Neutrophil (primary cell): ENCODE results near the gene MPDU1.

Experiments
- H3K27ac ChIP-seq: fragments of 200-600 bp; sonication (generic); 2 replicates; pipeline ENCODE4 v1.5.1; 2016; ENCODE audit warnings: mild to moderate bottlenecking, moderate library complexity
- H3K27me3 ChIP-seq: fragments of 200-600 bp; sonication (generic); 2 replicates; pipeline ENCODE4 v1.6.0; 2016; ENCODE audit warnings: mild to moderate bottlenecking
- H3K36me3 ChIP-seq: fragments of 200-600 bp; sonication (generic); 2 replicates; pipeline ENCODE4 v1.5.1; 2017
- H3K4me1 ChIP-seq, 2 experiments: fragments of 200-600 bp in 1 of 2; sonication (generic) in 1 of 2; 1 replicate in 1 of 2; 2 replicates in 1 of 2; pipeline versions ENCODE4 v1.5.1 to v1.6.1; 2013 to 2016; ENCODE audit warnings: low read depth in 1 of 2, low read length in 1 of 2, mild to moderate bottlenecking in 1 of 2, moderate library complexity in 1 of 2; ENCODE audit not compliant: control insufficient read depth in 1 of 2, insufficient read depth in 1 of 2
- H3K4me3 ChIP-seq, 2 experiments: fragments of 200-600 bp in 1 of 2; sonication (generic) in 1 of 2; 1 replicate in 1 of 2; 2 replicates in 1 of 2; pipeline ENCODE4 v1.5.1; 2013 to 2016; ENCODE audit warnings: low read depth in 1 of 2, low read length in 1 of 2, mild to moderate bottlenecking in 1 of 2, moderate library complexity in 1 of 2
- H3K9me3 ChIP-seq: fragments of 200-600 bp; sonication (generic); 2 replicates; pipeline ENCODE4 v1.5.1; 2016
- TF ChIP-seq, protein P1 (sequence below): fragments of 200-600 bp; sonication (generic); IDR thresholded peaks from 2 replicates; pipeline ENCODE4 v1.5.1; 2016; ENCODE audit warnings: antibody characterized with exemption

Gene MPDU1

GRCh38 chr17:7587420-7588151 lies 3.9 kb downstream of the MPDU1 start:
- H3K4me3 ChIP-seq = no peak overlapping the region
- H3K9me3 ChIP-seq = no peaks in the 10 kb centered on the region
- peaks cover 27 to 35% of the 10 kb centered on the region in 2 experiments for H3K4me1 ChIP-seq
- H3K27ac ChIP-seq = peak overlapping the region; percentile 18
- peaks cover 47% of the 10 kb centered on the region for H3K36me3 ChIP-seq
- TF ChIP-seq, protein P1, sequence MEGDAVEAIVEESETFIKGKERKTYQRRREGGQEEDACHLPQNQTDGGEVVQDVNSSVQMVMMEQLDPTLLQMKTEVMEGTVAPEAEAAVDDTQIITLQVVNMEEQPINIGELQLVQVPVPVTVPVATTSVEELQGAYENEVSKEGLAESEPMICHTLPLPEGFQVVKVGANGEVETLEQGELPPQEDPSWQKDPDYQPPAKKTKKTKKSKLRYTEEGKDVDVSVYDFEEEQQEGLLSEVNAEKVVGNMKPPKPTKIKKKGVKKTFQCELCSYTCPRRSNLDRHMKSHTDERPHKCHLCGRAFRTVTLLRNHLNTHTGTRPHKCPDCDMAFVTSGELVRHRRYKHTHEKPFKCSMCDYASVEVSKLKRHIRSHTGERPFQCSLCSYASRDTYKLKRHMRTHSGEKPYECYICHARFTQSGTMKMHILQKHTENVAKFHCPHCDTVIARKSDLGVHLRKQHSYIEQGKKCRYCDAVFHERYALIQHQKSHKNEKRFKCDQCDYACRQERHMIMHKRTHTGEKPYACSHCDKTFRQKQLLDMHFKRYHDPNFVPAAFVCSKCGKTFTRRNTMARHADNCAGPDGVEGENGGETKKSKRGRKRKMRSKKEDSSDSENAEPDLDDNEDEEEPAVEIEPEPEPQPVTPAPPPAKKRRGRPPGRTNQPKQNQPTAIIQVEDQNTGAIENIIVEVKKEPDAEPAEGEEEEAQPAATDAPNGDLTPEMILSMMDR = no peak
- no peaks in the 10 kb centered on the region for H3K27me3 ChIP-seq

GRCh38 chr17:7588553-7589203 lies 5.0 kb downstream of the MPDU1 start:
- peaks cover 58% of the 10 kb centered on the region for H3K36me3 ChIP-seq
- H3K4me3 ChIP-seq = no peak overlapping the region
- no peaks in the 10 kb centered on the region for H3K27me3 ChIP-seq
- TF ChIP-seq, protein P1 = no peak
- H3K9me3 ChIP-seq = no peaks in the 10 kb centered on the region
- peaks cover 16 to 26% of the 10 kb centered on the region in 2 experiments for H3K4me1 ChIP-seq
- H3K27ac ChIP-seq = peak overlapping the region; percentile 12

- peak overlapping the region; percentile 12 for H3K27ac ChIP-seq
- TF ChIP-seq, protein P1 = peak; percentile 85
- H3K27me3 ChIP-seq = no peaks in the 10 kb centered on the region
- H3K4me1 ChIP-seq = peaks cover 11 to 22% of the 10 kb centered on the region in 2 experiments
- no peaks in the 10 kb centered on the region for H3K9me3 ChIP-seq
- no peak overlapping the region for H3K4me3 ChIP-seq
- H3K36me3 ChIP-seq = peaks cover 65% of the 10 kb centered on the region
These were observed 5.7 kb downstream of the MPDU1 start for GRCh38 chr17:7589204-7589868.

DNA sequence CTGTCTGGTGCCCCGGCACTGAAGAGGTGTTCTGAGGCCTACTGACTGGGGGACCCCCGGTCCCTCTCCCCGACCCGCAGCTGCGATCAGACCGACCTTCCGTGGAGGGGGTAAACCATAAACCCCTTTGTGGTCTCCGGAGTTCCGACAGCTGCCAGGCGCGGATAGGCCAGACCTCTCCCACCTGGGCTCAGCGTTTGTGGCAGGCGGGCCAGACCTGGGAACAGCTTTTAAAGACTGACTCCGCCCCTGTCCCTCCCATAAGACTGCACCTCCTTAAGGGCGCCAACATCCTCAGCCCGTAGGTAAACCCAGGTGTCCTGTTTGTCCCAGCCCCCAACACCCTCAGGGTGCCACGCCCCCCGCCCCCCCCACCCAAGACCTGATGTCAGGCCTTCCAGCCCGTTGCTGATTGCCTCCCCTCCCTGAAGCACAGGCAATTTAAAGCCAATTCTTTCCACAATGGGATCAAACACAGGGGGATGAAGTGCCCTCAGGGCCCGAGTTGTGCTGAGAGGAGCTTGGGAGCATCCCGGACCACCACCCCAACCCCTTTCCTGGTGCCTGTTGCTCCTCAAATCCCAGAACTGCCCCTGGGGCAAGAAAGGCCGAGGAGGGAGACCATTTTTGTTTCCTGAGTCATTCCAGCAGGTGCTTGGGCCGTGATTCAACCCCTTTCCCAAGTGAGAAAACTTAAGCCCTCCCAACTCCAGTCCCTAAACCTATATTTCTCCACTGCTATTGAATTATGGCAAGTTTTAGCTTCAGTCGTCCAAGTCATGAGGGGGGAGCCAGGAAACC lies 6.4 kb downstream of the MPDU1 start, which contains the start of gene SOX15:
TSS of gene SOX15 (minus strand) at position 204 of the 801 bp plus-strand sequence. CDS start 418 bp downstream, outside the sequence.
- no peak within 1 kb of the TSS for H3K4me3 ChIP-seq
- peaks cover 7 to 18% of the 10 kb centered on the region in 2 experiments for H3K4me1 ChIP-seq
- H3K27me3 ChIP-seq = no peaks in the 10 kb centered on the region
- TF ChIP-seq, protein P1 = no peak
- H3K36me3 ChIP-seq = peaks cover 72% of the 10 kb centered on the region
- peak within 1 kb of the TSS; percentile 12 for H3K27ac ChIP-seq
- H3K9me3 ChIP-seq = no peaks in the 10 kb centered on the region

DNA sequence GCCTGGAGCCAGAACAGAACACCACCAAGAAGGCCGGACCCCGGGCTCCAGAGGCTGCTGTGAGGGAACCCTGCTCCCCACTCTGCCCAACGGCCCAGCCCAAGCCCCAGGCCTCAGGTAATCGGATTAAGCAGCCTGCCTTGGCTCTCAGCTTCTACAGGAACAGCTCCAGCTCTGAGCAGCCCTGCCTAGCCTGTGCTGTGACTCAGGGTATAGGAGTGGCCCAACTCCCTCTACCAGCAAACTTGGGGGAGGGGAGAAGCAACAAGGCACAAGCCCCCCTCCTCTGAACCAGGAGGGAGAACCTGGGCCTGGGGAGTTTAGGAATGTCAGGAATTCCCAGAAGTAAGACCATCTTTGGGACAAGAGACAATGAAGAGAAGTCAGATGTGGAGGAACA lies 7.1 kb downstream of the MPDU1 start:
- peaks cover 79% of the 10 kb centered on the region for H3K36me3 ChIP-seq
- H3K27me3 ChIP-seq = no peaks in the 10 kb centered on the region
- H3K4me3 ChIP-seq = no peak overlapping the region
- no peaks in the 10 kb centered on the region for H3K9me3 ChIP-seq
- peaks cover 7 to 15% of the 10 kb centered on the region in 2 experiments for H3K4me1 ChIP-seq
- TF ChIP-seq, protein P1 = no peak
- H3K27ac ChIP-seq = no peak overlapping the region
